PFSK-1 (cell line): ENCODE results near the gene ISYNA1.

Experiments used
- FOXP2 ChIP-seq: optimal IDR thresholded peaks from 2 replicates; pipeline ENCODE3; 2011; ENCODE audit warnings: borderline replicate concordance, control low read depth, inconsistent platforms; ENCODE audit not compliant: insufficient read depth; ENCODE audit errors: extremely low read length, extremely low read depth
- POLR2AphosphoS5 ChIP-seq: IDR thresholded peaks from 2 replicates; pipeline ENCODE4 v1.6.1; 2012; ENCODE audit warnings: low read depth, mild to moderate bottlenecking, control low read depth, low read length, moderate library complexity
- REST ChIP-seq, 2 experiments: IDR thresholded peaks; 2 replicates each; pipeline versions ENCODE4 v1.6.1 to v1.8.0; 2011 to 2012; ENCODE audit warnings: low read depth in 2 of 2, low read length in 2 of 2, control low read depth in 1 of 2, inconsistent platforms in 1 of 2, mild to moderate bottlenecking in 1 of 2, moderate library complexity in 1 of 2; ENCODE audit not compliant: insufficient read depth in 1 of 2
- TAF1 ChIP-seq: IDR thresholded peaks from 2 replicates; pipeline ENCODE4 v1.6.1; 2012; ENCODE audit warnings: low read length, control low read depth, borderline replicate concordance; ENCODE audit not compliant: insufficient read depth

DNA sequence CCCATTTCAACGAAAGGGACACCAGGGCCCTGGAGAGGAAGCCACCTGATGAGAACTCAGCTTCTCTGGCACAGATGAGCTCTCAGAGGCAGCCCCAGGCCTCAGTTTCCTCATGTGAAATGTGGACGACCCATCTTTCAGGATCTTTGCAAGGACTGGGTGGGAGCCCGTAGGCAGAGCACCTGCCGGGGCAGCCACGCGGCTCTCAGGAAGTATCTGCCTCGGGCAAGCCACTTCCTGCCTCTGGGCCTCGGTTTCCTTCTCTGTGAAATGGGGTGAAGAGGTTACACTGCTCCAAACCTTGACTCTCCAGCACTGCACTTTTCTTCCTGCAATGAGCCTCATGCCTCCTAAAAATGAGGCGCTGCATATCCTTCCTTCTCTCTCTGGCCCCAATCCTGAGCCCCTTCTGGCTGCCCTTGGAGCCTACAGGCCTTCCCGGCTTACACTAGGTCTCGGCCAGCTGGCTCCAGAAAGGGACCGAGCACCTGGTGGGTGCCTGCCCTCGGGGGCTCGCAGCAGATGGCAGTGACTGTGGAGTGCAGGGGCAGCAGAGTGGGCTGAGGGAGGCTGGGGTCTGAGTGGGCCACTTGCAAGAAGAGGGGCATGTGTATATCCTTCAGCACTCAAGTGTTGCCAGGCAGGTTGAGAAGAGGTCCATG, 15.3 kb downstream of the ISYNA1 start:
- TF ChIP-seq REST (IDR thresholded peaks at IDR 0.05; ENCODE audit: insufficient read depth in 1 of 2, low read depth in 2 of 2, low read length in 2 of 2) (no peak), TAF1 (no peak), POLR2AphosphoS5 (no peak), FOXP2 (no peak)
